GM19463 (cell line): Measurements from ENCODE around the gene BMP2K.
"Not testable (repeated sequence)": the region's sequence is repeated elsewhere in the genome, so short reads cannot be mapped to it uniquely, and the experiment has no call there.

Experiments
- ATAC-seq: cut with Tn5 transposase; IDR thresholded peaks from one replicate; pipeline ENCODE4 v1.9.1; 2021; ENCODE audit warnings: mild to moderate bottlenecking, moderate library complexity; ENCODE audit not compliant: unreplicated experiment

BMP2K gene

DNA sequence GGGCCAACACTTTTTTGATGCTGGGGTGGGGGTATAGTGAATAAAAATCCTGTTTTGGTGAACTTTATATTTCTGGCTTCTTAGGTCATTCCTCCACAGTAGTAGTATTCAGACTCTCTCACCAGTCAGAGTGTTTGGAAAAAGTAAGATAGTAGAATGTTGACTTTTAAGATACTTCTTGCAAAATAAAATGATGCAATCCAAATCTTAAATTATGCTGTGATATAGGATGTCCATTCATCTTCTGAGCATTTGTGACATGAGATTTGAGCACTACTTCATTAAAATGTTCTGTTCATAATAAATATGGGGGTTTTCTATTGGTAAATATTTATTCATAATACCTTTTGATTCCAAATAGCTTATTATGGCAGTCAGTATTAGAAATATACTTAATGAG lies 70.1 kb downstream of the BMP2K start:
- ATAC-seq = no peak

- ATAC-seq = no peak
Measured at GRCh38 chr4:78862314-78862737, 86.2 kb downstream of the BMP2K start.

DNA sequence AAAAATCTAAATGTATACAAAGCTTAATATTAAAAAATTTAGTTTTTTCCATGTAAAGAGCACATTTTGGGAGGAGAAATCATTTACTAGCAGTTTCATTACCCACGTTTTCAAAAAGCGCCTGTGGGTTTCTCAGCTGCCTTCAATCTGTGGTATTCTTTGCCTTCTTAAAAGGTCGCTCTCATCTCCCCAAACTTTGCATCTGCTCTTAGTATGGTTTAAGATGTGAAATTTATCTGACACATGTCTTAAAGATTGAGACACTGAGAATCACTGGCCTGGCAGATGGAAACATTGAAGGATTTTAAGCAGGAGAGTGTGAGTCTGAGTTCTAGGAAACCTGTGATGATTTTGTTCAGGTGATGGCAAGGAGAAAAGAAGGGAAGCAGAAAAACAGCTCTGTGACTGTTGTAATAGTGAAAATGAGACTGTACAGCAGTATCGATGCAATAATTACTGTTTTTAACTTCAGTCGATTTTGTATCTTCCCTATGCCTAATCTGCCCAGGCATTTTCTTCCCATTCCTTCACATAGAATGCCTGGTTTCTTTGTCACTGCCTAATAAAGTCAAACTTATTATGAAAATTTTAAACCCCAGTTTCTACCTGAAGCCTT lies 87.2 kb downstream of the BMP2K start:
- ATAC-seq = peak; percentile 64

- ATAC-seq = no peak
Measured at GRCh38 chr4:78863991-78864390, 87.8 kb downstream of the BMP2K start.

GRCh38 chr4:78864405-78865024 lies 88.4 kb downstream of the BMP2K start:
- no peak for ATAC-seq

- ATAC-seq = no peak
Measured at GRCh38 chr4:78865451-78865850, 89.3 kb downstream of the BMP2K start.

GRCh38 chr4:78868712-78869111 lies 92.6 kb downstream of the BMP2K start:
- not testable (repeated sequence) for ATAC-seq

GRCh38 chr4:78870056-78870455 lies 93.9 kb downstream of the BMP2K start:
- ATAC-seq = no peak

DNA sequence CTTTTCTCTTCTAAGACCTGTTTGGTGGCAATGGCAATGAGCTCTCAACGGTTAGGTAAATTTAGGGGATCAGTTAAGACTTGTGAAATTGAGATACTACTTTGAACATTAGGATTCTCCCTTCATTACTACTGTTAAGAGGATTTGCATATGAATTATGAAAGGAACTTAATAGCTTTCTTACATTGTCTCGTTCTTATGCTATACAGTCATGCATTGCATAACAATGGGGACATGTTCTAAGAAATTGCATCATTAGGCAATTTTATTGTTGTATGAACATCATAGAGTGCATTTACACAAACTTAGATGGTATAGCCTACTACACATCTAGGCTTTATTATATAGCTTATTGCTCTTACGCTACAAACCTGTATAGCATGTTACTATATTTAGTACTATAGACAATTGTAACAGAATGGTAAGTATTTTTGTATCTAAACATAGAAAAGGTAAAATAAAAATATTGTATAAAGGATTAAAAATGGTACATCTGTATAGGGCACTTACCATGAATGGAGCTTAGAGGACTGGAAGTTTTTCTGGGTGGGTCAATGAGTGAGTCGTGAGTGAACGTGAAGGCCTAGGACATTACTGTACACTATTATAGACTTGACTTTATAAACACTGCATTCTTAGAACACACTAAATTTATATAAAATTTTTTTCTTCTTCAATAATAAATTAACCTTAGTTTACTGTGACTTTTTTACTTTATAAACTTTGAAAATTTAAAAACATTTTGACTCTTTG lies 100.6 kb downstream of the BMP2K start:
- no peak for ATAC-seq

GRCh38 chr4:78878031-78878430 lies 101.9 kb downstream of the BMP2K start:
- ATAC-seq = no peak

- no peak for ATAC-seq
Measured at GRCh38 chr4:78880874-78881492, 104.8 kb downstream of the BMP2K start.

GRCh38 chr4:78885598-78885997 lies 109.4 kb downstream of the BMP2K start:
- ATAC-seq = no peak

GRCh38 chr4:78889955-78890354 lies 113.8 kb downstream of the BMP2K start:
- no peak for ATAC-seq

- no peak for ATAC-seq
Measured at GRCh38 chr4:78899302-78899701, 123.2 kb downstream of the BMP2K start.

DNA sequence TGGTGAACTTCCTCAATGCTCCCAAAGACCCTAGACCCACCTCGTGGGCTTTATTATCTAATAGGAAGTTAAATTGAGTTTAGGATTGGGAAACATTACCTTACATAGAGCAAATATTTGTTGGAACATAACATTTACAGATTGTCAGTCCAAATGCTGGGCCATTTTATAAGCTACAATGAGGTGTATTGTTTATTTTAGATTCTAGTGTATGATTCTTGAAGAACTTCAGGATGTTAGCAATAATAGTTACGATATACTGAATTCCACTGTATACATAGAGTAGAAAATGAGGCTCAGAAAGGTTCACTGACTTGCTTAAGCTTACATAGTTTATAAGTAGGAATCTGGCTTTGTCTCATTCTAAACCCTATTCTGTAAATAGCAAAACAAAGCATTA lies 125.7 kb downstream of the BMP2K start:
- ATAC-seq = no peak

- no peak for ATAC-seq
Measured at GRCh38 chr4:78902298-78902697, 126.1 kb downstream of the BMP2K start.

DNA sequence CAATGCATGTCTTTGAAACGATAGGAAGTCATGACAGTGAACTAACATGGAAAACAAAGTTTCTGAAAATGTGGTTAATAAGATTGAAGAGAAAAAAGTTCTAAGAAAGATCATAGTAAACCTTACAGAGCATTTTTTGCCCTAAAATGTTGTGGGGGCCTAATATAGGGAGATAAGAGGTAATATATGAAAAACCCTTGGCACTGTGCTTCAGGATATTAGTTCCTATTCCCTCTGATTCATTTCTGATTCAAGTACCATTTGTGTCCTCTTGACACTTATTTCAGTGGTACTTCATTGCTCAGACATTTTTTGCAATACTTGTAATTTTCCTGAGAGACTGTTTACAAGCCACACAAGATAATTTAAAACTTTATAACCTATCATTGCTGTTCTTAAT lies 128.0 kb downstream of the BMP2K start:
- no peak for ATAC-seq

DNA sequence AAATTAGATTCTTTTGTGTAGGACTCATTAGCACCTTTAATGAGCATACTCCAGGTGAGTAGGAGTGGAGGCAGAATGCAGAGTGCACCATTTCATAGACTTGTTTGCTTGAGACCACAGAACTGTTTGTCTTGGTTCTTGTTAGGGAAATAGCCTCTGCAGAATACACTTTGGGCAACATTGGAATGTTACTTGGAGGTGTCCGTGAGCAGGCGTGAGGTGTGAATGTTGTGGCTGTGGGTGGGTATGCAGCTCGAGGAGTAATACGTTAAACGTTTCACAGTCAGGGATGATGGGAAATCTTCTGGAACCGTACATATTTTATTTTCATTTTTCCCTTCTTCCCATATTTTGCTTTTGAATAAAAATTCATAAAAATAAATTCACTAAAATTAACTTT lies 131.5 kb downstream of the BMP2K start:
- ATAC-seq = no peak

- ATAC-seq = not testable (repeated sequence)
Measured at GRCh38 chr4:78908974-78909373, 132.8 kb downstream of the BMP2K start.

- no peak for ATAC-seq
Measured at GRCh38 chr4:78910612-78911011, 134.5 kb downstream of the BMP2K start.

- no peak for ATAC-seq
Measured at GRCh38 chr4:78922207-78922606, 146.1 kb downstream of the BMP2K start.
